Brain microvascular endothelial cell (primary cell): Measurements from ENCODE around the gene PCSK2.

ENCODE experiments used
- DNase-seq: peaks from one replicate; pipeline ENCODE4 v3.0.0-alpha.2; 2020
- H3K27ac ChIP-seq: fragments of 250-450 bp; sonication (Bioruptor Pico); 2 replicates; pipeline ENCODE4 v1.5.1; 2020; ENCODE audit warnings: mild to moderate bottlenecking, moderate library complexity
- H3K27me3 ChIP-seq: fragments of 250-450 bp; sonication (Bioruptor Pico); replicated peaks from 2 replicates; pipeline ENCODE4 v1.5.1; 2020; ENCODE audit warnings: mild to moderate bottlenecking
- H3K36me3 ChIP-seq: fragments of 250-450 bp; sonication (Bioruptor Pico); replicated peaks from 2 replicates; pipeline ENCODE4 v1.5.1; 2020; ENCODE audit warnings: mild to moderate bottlenecking
- H3K4me3 ChIP-seq: 2 replicates; pipeline ENCODE4 v1.5.1; 2011; ENCODE audit warnings: low read depth, mild to moderate bottlenecking, control low read depth, low read length, moderate library complexity
- CTCF ChIP-seq: IDR thresholded peaks from 2 replicates; pipeline ENCODE4 v1.5.1; 2011; ENCODE audit warnings: low read depth, mild to moderate bottlenecking, moderate library complexity, low read length, control low read depth, inconsistent platforms; ENCODE audit errors: missing control alignments
- in situ Hi-C: cut with HindIII; loops from 2 replicates; pipeline ENCODE4 v1.10.0; 2017; ENCODE audit warnings: low sequenced_read_pairs, low pct_ligation_motif_present

Gene PCSK2

DNA sequence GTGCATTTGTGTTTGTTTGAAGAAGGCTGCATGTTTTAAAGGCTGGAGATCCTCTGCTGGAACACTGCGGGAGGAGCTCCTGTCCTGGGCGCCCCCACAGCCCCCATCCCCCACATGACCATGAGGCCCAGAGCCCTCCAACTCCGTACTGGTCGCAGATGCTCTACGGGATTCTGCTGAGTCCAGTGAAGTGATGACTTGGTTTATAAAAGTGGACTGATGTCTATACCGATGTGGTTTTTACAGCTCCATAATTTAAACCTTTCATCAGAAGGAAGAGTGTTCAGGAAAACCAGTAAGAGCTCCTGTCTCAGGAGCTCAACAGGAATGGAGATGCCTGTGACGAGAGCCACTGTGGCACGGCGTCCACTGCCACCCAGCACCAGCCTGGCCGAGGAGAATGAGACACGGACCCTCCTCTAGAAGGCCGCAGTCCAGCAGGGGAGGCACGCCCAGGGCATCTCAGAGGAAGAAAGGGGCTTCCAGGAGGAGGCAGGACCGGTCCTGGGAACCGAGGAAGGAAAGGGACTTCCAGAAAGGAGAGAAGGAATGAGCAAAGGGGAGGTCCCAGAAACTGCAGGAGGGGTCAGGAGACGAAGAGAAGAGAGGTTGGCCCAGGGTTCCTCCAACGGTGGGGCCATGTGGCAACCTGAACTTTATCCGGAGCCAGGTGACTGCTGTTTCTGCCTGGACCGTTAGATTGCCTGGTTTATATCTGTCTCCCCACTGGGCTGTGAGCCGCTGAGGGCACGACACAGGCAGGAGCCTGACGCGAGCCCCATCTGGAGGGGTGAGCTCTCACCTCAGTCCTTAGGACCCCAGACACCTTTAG lies 277.4 kb downstream of the PCSK2 start:
- Histone ChIP-seq H3K27ac (no peak overlapping the region), H3K27me3 (no peaks in the 10 kb centered on the region), H3K4me3 (peak overlapping the region; percentile 15), H3K36me3 (no peaks in the 10 kb centered on the region)
- DNase-seq: no peak
- TF ChIP-seq CTCF: no peak
- in situ Hi-C loops: no loop called here

DNA sequence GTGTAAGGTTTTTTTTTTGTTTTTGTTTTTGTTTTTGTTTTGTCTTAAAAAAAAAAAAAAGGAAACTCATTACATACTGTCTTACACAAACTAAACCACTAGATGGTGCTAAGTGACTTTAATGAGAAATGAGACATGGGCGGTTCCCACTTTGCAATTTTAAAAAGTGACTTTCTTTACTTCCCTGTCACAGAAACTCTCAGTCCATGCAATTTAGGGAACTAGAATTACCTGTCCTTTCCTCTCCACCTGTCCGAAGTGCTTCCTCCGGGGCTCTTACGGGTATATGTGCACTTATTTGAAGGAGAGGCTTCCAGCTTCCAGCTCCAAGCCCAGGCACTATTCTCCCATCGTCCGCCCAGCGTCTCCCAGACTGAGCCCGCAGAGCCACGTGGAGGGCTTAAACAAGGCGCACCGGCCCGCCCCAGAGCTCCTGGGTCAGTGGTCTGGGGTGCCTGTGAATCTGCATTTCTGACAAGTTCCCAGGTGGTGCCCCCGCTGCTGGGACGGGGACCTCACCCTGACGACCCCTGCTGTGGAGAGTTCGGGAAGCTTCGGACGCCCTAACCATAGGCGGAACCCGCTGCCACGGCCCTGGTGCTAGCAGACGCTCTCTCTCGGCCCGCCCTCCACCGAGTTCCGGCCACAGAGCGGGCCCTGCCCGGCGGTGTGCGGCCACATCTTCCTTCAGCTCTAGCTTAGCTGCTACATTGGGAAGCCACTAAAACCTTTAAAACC lies 278.2 kb downstream of the PCSK2 start:
- in situ Hi-C loops: no loop called here
- peak; percentile 49 for TF ChIP-seq CTCF
- Histone ChIP-seq H3K36me3 (no peaks in the 10 kb centered on the region), H3K4me3 (peak overlapping the region; percentile 56), H3K27me3 (no peaks in the 10 kb centered on the region), H3K27ac (no peak overlapping the region)
- DNase-seq: peak; percentile 39

- Histone ChIP-seq H3K27me3 (no peaks in the 10 kb centered on the region), H3K4me3 (no peak overlapping the region)
- in situ Hi-C loops: no loop called here
Measured at GRCh38 chr20:17505636-17506517, 279.0 kb downstream of the PCSK2 start.

DNA sequence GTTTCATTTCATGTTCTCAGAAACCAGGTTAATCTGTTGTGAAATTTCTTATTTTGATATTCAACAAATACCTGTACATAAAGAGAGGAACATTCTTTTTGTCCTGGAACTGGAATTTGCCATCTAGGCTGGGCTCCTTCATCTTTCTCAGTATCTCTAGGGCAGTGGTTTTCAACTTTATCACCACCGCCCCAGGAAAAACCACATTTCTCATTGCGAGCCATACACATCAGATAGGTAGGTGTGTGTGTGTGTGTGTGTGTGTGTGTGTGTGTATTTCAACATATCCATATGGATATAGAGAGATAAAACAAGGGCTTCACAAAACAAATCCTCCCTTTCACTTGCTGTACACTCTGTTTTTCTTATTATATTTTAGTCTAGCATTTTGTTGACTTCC lies 280.2 kb downstream of the PCSK2 start:
- TF ChIP-seq CTCF: no peak
- Histone ChIP-seq H3K36me3 (no peaks in the 10 kb centered on the region), H3K27ac (no peak overlapping the region), H3K27me3 (no peaks in the 10 kb centered on the region), H3K4me3 (no peak overlapping the region)
- no peak for DNase-seq
- in situ Hi-C loops: no loop called here

More at GRCh38 chr20:17505636-17506517, 279.0 kb downstream of the PCSK2 start:
- peak; percentile 62 for DNase-seq
- TF ChIP-seq CTCF: no peak
- Histone ChIP-seq H3K36me3 (no peaks in the 10 kb centered on the region), H3K27ac (no peak overlapping the region)

GRCh38 chr20:17507531-17507930 lies 280.7 kb downstream of the PCSK2 start:
- Histone ChIP-seq H3K4me3 (no peak overlapping the region), H3K27ac (no peak overlapping the region), H3K27me3 (no peaks in the 10 kb centered on the region), H3K36me3 (no peaks in the 10 kb centered on the region)
- no peak for DNase-seq
- no peak for TF ChIP-seq CTCF
- in situ Hi-C loops: no loop called here
